HG03175 (cell line): ENCODE results near the gene GPRC5A.

Experiments
- ATAC-seq: cut with Tn5 transposase; IDR thresholded peaks from one replicate; pipeline ENCODE4 v1.9.1; 2021; ENCODE audit warnings: mild to moderate bottlenecking, moderate library complexity; ENCODE audit not compliant: unreplicated experiment

The GPRC5A gene

DNA sequence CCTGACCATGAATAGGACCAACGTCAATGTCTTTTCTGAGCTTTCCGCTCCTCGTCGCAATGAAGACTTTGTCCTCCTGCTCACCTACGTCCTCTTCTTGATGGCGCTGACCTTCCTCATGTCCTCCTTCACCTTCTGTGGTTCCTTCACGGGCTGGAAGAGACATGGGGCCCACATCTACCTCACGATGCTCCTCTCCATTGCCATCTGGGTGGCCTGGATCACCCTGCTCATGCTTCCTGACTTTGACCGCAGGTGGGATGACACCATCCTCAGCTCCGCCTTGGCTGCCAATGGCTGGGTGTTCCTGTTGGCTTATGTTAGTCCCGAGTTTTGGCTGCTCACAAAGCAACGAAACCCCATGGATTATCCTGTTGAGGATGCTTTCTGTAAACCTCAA is 17.3 kb downstream of the GPRC5A start:
- no peak for ATAC-seq

DNA sequence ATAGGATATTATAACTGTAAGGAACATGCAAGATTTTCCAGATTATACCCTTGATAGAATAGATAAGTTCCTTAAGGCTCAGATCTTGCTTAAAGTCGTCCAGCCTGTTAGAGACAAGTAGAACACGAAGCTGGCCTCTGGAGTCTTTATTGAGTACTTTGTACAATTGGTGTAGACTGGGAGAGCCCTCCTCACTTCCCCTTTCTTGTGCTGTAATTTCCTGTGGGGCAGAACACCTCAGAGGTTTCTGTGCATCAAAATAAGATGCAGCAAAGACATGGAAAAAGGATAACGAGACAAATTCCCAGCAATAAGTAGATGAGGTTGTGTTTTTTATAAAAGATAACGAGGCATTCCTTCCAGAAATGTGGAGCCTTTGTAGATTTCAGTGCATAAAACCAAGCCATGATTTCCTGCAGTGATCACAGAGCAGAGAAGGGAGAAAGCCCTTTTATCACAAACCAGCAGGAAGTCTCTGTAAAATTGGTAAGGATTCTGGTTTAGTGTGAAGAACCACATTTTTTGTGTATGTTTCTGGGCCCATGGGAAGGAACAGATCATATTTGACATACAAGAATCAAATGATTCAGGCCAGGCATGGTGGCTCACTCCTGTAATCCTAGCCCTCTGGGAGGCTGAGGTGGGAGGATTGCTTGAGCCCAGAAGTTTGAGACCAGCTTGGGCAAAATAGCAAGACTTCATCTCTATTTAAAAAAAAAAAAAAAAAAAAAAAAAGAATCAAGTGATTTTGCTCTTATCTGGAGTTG is 18.0 kb downstream of the GPRC5A start:
- ATAC-seq: peak; percentile 79

DNA sequence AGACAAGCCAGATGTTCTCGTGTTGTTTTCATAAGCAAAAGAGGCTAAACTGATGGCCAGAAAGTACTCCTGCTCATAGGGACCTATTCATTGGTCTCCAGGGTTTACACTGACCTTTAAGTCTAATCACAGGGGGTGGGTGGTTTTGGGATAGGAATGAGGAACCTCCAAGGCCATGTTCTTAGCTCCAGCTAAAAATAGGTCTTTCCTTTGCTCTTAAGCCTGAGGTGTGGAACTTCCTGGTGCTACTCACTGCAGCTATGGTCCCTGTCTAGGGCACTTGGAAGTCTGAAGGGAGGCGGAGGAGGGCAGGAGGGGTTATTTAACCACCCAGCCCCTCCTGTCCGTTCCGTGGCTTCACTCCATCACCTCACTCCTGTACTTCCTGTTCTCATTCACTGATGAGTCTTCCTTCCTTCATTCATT is 18.6 kb downstream of the GPRC5A start:
- no peak for ATAC-seq

DNA sequence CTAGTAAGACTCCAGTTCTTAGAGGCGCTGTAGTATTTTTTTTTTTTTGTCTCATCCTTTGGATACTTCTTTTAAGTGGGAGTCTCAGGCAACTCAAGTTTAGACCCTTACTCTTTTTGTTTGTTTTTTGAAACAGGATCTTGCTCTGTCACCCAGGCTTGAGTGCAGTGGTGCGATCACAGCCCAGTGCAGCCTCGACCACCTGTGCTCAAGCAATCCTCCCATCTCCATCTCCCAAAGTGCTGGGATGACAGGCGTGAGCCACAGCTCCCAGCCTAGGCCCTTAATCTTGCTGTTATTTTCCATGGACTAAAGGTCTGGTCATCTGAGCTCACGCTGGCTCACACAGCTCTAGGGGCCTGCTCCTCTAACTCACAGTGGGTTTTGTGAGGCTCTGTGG is 21.3 kb downstream of the GPRC5A start:
- ATAC-seq: no peak

DNA sequence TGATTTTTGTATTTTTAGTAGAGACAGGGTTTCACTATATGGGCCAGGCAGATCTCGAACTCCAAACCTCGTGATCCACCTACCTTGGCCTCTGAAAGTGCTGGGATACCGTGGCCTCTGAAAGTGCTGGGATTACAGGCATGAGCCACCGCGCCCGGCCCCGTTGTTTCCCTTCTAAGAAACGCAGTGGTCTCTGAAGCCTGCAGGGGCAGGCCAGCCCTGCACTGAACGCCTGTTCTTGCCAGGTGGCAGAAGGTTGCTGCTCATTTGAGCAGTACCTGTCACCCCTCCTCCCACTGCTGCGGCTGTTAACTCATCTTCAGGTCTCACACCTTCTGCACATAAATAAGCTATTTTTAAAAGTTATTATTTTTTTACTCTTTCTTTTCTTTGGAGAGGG is 24.3 kb downstream of the GPRC5A start:
- no peak for ATAC-seq

DNA sequence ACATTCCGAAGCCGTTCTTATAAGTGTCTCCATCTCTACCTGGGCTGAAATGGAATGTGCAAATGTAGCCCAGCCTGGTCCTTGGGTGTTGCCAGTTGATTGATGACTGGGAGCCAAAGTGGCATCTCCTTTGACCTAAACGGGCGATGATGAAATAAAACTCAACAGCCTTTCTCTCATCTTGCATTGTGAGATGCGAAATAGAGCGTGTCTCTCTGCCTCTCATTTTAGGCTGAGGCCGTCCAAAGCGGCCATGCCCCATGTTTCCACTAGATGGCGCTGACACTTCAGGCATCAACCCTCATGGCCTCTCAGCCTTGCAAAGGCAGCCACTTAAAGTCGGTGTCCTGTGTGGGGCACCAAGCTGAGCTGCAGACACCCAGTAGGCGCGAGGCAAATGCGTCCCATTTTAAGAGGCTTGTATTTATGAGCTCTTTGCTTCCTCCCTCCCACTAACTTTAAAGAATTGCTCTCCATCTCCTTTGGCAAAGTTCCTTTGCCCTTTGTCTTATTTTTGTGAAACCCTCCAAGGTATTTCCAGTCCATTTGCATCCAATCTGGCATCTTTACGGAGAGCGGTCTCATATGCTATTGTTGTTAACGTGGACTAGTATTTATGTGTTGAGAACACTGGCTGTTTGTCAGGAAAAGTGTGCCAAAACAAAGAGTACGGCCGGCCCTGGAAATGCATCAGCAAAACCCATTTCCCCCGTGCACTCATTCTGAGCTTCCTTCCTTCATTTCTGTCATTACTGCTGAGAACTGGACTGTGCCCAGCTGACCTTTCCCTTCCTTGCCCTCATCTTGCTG is 25.0 kb downstream of the GPRC5A start:
- ATAC-seq: peak; percentile 94

DNA sequence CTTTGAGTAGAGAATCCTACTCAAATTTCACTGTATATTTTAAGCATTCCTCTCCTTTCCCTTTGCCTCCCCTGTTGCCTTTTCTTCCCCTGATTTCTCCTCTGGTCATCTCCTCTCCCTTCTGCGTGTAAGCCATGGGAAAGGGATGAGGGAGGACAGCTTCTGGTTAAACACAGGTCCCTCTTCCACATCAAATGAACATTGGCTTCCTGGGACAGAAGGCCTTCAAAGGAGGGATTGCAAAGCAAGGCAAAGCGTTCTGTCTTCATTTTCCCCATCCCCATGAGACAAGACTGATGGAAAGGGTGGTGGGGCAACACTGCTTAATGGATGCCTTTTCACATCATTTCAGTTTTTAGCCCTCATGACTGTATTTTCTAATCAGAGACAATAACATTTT is 26.2 kb downstream of the GPRC5A start:
- ATAC-seq: no peak

DNA sequence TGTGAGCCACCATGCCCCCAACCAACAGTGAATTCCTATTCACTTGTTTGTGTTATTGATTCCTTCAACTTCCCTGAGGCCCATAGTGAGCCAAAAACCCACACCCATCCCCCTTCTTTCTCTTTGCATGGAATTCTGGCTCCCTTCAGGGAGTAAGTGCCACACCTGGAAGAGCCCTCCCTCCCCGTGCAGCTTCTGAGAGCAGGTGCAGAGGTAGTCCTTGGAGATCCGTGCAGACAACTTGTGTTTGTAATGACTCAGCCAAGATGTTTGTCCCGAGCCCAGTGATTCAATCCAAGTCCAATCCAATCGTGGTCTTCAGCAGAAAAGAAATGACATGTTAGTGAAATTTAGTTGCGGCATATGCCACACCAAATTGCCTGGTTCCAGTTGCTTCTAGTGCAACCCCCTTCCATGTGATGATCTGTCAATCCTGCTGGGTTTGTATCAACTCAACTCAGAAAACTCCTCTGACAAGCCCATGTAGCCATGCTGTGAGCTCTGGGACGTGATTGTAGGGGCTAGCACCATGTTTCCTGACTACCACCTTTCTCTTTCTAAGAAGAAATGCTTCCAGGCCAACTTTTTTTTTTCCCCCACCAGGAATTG is 27.5 kb downstream of the GPRC5A start:
- no peak for ATAC-seq

DNA sequence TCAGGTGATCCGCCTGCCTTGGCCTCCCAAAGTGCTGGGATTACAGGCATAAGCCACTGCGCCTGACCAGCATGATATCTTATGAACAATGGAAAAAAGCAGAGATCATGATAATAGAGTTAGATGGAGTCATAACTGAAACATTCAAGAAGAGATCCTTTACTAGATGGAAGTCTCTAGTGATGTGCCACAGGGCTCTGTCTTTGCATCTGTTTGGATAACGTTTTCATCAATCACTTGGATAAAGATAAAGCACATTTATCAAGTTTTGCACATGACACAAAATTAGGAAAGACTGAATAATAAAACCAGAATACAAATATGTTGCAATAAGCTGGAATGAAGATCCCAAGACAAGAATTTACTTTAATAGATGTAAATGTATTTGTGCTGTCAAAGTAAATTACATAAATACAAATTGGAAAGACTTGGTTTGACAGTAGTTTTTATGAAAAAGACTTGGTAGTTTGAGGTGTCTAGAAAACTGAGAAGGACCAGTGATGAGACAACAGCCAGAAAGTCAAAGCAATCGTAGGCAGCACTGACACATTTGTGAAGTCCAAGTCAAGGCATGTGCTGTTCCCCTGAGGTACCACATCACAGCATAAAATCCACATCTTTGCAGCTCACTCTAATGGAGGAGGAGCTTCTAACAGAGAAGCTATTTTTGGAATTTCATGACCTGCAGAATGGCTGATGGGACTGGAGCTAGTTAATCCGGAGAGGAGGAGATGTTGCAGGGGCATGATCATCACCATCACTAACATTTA is 28.5 kb downstream of the GPRC5A start:
- no peak for ATAC-seq

DNA sequence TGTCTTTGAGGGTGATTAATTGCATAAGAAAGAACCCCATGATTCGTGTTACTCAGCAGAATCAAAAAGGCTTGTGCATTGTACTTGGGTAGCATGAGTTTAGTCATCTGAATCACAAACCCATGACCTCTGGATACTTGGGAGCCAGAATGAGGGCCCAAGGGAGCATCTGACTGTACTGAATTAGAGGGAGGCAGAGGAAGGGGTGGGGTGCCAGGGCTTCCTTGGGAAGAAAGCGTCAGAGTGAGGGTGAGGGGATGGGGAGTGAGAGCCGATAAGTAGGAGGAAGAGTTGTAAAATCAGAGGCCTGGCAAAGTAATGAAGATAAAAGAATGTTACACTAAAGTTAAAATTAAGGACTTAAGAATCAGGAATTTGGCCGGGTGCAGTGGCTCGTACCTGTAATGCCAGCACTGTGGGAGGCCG is 30.8 kb downstream of the GPRC5A start:
- ATAC-seq: no peak

DNA sequence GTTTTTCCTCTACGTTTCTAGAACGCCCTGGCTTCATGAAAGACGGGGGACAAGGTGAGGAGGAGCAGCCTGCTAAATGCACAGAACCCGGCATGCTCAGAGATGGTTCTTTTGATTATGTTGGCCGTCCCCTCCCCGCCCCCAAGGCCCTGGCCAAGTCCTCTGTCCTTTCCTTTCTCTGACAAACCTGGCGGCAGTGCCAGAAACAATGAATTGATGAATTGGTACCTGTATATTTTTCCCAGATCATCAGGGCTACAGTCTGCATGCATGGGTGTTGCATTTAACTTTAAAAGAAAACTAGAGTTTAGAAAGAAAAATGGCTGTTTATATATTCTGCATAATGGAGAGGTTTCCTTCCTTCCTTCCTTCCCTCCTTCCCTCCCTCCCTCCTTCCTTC is 31.6 kb downstream of the GPRC5A start:
- ATAC-seq: no peak

DNA sequence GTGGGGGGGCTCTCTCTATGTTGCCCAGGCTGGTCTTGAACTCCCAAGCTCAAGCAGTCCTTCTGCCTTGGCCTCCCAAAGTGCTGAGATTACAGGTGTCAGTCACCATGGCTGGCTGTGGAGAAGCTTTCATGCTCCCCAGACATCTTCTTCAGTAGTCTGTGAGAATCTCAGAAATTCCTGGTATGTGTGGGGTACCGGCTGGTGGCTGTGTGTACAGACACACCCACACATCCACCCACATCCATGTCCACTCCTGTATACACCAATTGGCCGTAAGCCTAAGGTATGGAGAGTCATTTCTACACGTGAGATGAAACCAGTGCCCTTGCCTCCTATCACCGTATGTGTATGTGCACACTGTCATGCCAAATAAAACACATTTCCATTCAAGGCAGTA is 32.8 kb downstream of the GPRC5A start:
- no peak for ATAC-seq

DNA sequence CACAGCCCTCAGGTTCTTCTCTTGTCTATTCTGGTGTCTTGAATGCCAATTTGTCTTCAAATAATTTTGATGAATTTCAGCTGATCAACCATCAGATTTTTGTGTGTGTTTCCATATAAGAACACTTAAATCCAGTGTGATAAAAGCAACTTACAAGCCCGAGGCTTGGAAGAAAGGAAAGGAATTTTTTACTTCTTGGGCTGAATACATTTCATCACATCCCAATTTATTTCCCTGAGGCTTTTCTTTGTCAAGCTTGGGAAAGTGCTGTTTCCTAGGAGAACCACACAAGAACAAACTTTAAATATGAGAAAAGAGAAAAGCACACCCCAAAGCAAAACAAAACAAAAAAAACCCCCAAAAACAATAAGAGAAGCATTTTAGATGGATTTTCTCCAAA is 34.0 kb downstream of the GPRC5A start:
- no peak for ATAC-seq

DNA sequence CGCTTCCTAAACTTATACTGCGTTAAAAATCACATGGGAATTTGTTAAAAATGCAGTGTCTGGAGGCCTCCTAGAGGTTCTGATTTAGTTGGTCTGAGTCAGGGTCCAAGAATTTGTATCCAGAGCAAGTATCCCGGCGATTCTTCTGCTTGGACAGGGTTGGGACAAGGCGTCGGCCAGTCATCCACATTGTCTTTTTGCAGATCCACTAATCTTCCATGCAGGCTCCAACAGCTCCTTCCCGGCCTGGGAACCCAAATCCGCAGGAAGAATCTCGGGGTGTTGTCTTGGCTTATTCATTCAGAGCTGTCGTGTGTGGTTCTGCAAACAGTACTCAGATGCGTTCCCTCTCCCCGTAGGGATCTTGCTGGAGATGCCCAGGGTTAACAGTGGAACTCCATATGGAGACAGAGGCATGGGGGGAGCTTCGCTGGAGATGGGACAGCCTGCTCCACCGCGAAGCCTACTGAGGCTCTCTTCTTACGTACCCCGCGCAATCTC is 35.3 kb downstream of the GPRC5A start:
- ATAC-seq: no peak

DNA sequence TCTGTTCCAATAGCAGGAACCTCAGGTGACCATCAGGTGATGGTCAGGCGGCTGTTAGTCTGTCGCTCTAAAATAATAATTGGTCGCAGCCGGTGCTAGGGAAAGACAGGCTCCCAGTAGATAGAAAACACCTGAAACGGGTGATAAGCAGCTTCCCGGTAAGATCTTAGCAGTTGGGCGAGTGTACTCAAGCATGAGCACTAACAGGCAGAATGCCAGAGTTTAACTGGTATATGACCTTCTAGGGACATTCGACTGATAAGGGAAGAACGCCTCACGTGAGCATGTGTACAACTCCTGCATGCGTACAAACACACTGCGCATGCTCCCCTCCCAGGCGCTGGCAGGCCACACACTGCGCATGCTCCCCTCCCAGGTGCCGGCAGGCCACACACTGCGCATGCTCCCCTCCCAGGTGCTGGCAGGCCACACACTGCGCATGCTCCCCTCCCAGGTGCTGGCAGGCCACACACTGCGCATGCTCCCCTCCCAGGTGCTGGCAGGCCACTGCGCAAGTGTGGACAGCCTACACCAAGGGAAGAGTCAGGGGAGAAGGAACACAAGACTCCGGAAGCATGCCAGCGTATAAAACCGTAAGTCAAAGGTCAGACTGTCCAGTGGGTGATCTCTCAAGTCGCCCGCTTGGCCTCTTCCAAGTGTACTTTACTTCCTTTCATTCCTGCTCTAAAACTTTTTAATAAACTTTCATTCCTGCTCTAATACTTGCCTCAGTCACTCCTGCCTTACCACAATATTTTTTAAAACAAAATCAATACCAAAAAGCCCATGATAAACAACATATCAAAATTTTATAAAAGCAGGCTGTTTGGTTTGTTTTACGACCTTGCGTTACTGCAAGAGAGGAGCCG is 36.1 kb downstream of the GPRC5A start:
- ATAC-seq: no peak

DNA sequence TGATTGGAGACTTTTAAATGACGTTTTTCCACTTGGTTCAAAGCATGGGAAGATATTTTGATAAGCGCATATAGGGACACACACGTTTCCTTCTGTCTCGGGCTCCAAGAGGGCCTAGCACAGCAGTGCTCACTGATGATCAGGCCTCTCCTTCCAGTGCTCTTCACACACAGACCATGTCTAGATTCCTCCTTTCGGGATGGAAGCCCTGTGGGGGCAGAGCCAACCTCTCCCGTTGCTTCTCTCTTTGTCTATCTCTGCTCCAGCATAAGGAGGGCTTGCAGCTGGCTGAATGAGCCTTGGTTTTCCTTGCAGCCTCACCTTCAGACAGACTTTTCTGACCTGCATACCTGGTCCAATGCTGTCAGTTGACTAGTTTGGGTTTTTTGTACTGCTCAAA is 38.3 kb downstream of the GPRC5A start:
- no peak for ATAC-seq

DNA sequence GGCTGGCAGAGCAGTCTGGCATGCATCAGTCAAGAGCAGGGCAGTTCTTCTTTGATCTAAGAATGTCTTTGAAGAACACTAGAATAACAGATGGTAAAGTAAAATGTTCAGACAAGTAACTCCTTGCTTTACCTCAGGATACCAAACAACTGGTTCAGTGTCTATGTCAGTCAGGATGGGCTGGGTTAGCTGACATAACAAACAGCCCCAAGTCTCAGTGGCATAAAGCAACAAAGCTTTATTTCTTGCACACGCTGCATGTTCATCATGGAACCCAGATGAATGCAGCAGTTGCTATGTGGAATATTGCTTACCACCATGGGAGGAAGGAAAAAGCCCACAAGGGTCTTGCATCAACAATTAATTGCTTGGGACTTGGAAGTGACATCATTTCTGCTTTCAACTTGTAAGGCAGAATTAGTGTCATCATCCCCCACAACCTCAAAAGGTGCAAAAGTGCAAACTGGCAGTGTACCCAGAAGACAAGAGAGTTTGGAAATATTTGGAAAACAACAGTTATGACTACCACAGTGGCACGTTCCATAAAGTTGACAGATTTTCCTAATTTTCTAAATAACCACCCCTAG is 39.4 kb downstream of the GPRC5A start:
- no peak for ATAC-seq

DNA sequence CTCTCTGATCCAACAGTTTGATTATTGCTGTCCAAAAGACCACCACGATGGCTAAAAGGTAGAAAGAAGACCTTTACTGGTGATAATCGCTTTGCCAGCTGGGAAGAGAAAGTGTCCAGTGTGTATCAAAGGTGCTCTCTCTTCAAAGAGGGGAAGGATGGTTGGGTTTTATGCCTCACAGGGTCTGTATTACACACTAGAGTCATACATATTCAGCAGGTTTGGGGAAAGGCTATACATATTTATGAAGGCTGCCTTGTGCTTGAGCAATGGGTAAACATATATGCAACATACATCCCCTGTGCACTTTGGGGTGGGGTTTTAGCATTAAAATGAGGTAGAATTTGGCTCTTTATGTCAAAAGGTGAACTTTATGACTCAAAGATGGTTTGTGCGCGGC is 42.4 kb downstream of the GPRC5A start:
- ATAC-seq: no peak

DNA sequence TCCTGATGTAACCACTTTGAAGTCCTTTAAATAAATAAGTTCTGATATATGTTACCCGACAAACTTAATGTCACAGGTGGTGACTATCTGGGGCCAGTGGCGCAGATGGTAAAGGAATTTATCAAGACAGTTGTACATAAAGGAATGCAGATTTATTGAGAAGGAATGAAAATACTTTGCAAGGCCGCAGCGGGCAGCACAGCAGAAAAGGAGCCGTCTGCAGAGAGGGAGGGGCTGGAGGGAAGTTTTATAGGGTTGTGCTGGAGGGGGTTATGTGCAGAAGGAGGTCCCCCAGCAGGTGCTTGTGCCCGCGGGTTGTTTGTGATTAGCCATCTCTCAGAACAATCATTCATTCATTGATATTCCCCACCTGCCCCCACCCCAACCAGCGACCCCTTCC is 43.2 kb downstream of the GPRC5A start:
- no peak for ATAC-seq
